Measurements from ENCODE around the gene PSEN1. TPM values are rescaled to one million over a fixed set of nuclear protein-coding genes. Genes with fewer than 3 reads are reported as not detected.
A peak's percentile ranks its signal among the peaks of the same experiment; 100 is the strongest.

PSEN1 gene
- polyA plus RNA-seq, 1 donor (not counting 4 experiments of a cell fraction or from before 2014, with no cell fraction given) = 32.6 TPM

- Histone ChIP-seq H3K79me2 (ENCODE audit: control insufficient read depth, insufficient read depth, low read length) (no peaks in the 10 kb centered on the region), H3K4me3 (ENCODE audit: control insufficient read depth in 2 of 3, extremely low read depth in 1 of 3, insufficient read depth in 2 of 3, low read depth in 1 of 3, low read length in 3 of 3) (peak overlapping the region in 1 of 3 experiments; percentile 21), H3K9ac (ENCODE audit: control insufficient read depth, extremely low read depth, insufficient read depth, low read length) (peak overlapping the region; percentile 19), H4K20me1 (ENCODE audit: control insufficient read depth, extremely low read depth, insufficient read depth, low read length) (no peaks in the 10 kb centered on the region), H3K4me2 (ENCODE audit: control insufficient read depth, extremely low read depth, insufficient read depth, low read depth, low read length) (peak overlapping the region; percentile 41), H2AFZ (ENCODE audit: control insufficient read depth, low read length) (no peak overlapping the region), H3K27ac (ENCODE audit: control insufficient read depth, insufficient read depth, low read length) (peak overlapping the region; percentile 30), H3K4me1 (ENCODE audit: control insufficient read depth, extremely low read depth, insufficient read depth, low read length) (peaks cover 15% of the 10 kb centered on the region), H3K9me1 (ENCODE audit: control insufficient read depth, extremely low read depth, insufficient read depth, low read length) (no peaks in the 10 kb centered on the region), H3K27me3 (ENCODE audit: control insufficient read depth, extremely low read depth, insufficient read depth, low read length) (peaks cover 16% of the 10 kb centered on the region), H3K9me3 (ENCODE audit: control insufficient read depth, low read depth, low read length) (no peaks in the 10 kb centered on the region), H3K36me3 (ENCODE audit: control insufficient read depth in 2 of 2, extremely low read depth in 1 of 2, insufficient read depth in 2 of 2, low read length in 2 of 2) (peaks cover 0 to 2% of the 10 kb centered on the region in 2 experiments)
- no peak for TF ChIP-seq EZH2 (IDR thresholded peaks at IDR 0.05; ENCODE audit: low read length)
- TF ChIP-seq CTCF (optimal IDR thresholded peaks at IDR 0.05 in 1 of 3, IDR thresholded peaks at IDR 0.05 in 1 of 3, conservative IDR thresholded peaks at IDR 0.05 in 1 of 3; ENCODE audit: extremely low read depth in 1 of 3, insufficient read depth in 2 of 3, low read length in 3 of 3) = no peak
- peak; percentile 9 for FAIRE-seq
- DNase-seq (ENCODE audit: low read depth, low spot score) = no peak
- dilution Hi-C loops (cut with MboI; ENCODE audit: extremely low pct_ligation_motif_present, low sequenced_read_pairs) = no loop called here
Measured at GRCh38 chr14:73227812-73228781, 91.8 kb downstream of the PSEN1 start.

- no peaks in the 10 kb centered on the region for H3K36me3 ChIP-seq (ENCODE audit: control insufficient read depth in 2 of 2, extremely low read depth in 1 of 2, insufficient read depth in 2 of 2, low read length in 2 of 2)
- TF ChIP-seq CTCF (optimal IDR thresholded peaks at IDR 0.05 in 1 of 3, IDR thresholded peaks at IDR 0.05 in 1 of 3, conservative IDR thresholded peaks at IDR 0.05 in 1 of 3; ENCODE audit: extremely low read depth in 1 of 3, insufficient read depth in 2 of 3, low read length in 3 of 3) (no peak), EZH2 (IDR thresholded peaks at IDR 0.05; ENCODE audit: low read length) (no peak)
- H3K9me1 ChIP-seq (ENCODE audit: control insufficient read depth, extremely low read depth, insufficient read depth, low read length) = no peaks in the 10 kb centered on the region
- H3K27ac ChIP-seq (ENCODE audit: control insufficient read depth, insufficient read depth, low read length) = no peak overlapping the region
- no peak for DNase-seq (ENCODE audit: low read depth, low spot score)
- dilution Hi-C loops (cut with MboI; ENCODE audit: extremely low pct_ligation_motif_present, low sequenced_read_pairs) = no loop called here
- H2AFZ ChIP-seq (ENCODE audit: control insufficient read depth, low read length) = no peak overlapping the region
- H4K20me1 ChIP-seq (ENCODE audit: control insufficient read depth, extremely low read depth, insufficient read depth, low read length) = no peaks in the 10 kb centered on the region
- H3K9ac ChIP-seq (ENCODE audit: control insufficient read depth, extremely low read depth, insufficient read depth, low read length) = no peak overlapping the region
- peaks cover 15% of the 10 kb centered on the region for H3K4me1 ChIP-seq (ENCODE audit: control insufficient read depth, extremely low read depth, insufficient read depth, low read length)
- no peak overlapping the region for H3K4me2 ChIP-seq (ENCODE audit: control insufficient read depth, extremely low read depth, insufficient read depth, low read depth, low read length)
- no peak overlapping the region for H3K4me3 ChIP-seq (ENCODE audit: control insufficient read depth in 2 of 3, extremely low read depth in 1 of 3, insufficient read depth in 2 of 3, low read depth in 1 of 3, low read length in 3 of 3)
- H3K9me3 ChIP-seq (ENCODE audit: control insufficient read depth, low read depth, low read length) = no peaks in the 10 kb centered on the region
- H3K27me3 ChIP-seq (ENCODE audit: control insufficient read depth, extremely low read depth, insufficient read depth, low read length) = peaks cover 33% of the 10 kb centered on the region
- no peak for FAIRE-seq
- H3K79me2 ChIP-seq (ENCODE audit: control insufficient read depth, insufficient read depth, low read length) = no peaks in the 10 kb centered on the region
Measured at GRCh38 chr14:73230051-73230450, 93.7 kb downstream of the PSEN1 start.
